GM12865 (cell line): ENCODE results near the gene OR6C70.
A peak's percentile ranks its signal among the peaks of the same experiment; 100 is the strongest.

Source experiments
- DNase-seq: peaks from one replicate; pipeline ENCODE4 v3.0.0; 2010; ENCODE audit warnings: low read depth
- H3K4me3 ChIP-seq: 2 replicates; pipeline ENCODE4 v1.5.1; 2011; ENCODE audit warnings: mild to moderate bottlenecking, low read depth, low read length, control low read depth
- CTCF ChIP-seq: IDR thresholded peaks from 2 replicates; pipeline ENCODE4 v1.5.1; 2011; ENCODE audit warnings: low read length, control low read depth, low read depth, inconsistent platforms; ENCODE audit not compliant: insufficient read depth; ENCODE audit errors: missing control alignments

Gene OR6C70

DNA sequence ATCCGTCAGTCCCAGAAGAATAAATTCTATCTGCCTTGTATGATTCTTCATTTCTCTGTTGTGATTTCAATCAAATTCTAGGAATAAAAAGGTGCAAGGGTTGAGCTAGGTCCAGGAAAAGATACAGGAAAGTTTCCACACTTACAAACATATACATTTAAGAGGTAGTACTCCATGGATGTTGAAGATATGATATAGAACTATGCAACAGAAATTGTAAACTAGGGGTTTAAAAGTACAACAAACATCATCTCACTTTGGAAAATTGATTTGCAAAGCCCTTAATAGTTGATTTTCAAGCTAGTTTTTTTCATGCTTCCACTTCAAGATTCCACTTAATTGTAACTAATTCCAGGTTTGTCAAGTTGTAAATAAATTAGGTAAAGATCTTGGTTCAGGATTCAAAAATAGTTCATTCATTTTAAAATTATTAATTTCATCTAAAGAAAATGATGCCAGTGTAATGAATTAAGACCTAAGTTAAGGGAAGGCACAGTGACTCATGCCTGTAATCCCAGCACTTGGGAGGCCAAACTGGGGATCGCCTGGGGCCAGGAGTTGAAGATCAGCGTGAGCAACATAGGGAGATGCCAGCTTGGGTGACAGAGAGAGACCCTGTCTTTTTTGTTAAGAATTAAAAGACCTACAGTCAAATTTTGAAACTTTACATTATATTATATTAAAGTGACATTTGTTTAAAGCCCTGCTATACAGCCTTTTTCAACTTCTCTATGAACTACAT is at the start of gene OR6C70:
TSS of gene OR6C70 (minus strand) at position 51 of the 742 bp plus-strand sequence. CDS start at position 51, 0 bp downstream.
- no peak within 1 kb of the TSS for H3K4me3 ChIP-seq
- DNase-seq: no peak
- no peak for TF ChIP-seq CTCF

GRCh38 chr12:55516391-55516790 is 46.5 kb upstream of the OR6C70 start:
- DNase-seq: no peak
- no peak overlapping the region for H3K4me3 ChIP-seq
- TF ChIP-seq CTCF: no peak

DNA sequence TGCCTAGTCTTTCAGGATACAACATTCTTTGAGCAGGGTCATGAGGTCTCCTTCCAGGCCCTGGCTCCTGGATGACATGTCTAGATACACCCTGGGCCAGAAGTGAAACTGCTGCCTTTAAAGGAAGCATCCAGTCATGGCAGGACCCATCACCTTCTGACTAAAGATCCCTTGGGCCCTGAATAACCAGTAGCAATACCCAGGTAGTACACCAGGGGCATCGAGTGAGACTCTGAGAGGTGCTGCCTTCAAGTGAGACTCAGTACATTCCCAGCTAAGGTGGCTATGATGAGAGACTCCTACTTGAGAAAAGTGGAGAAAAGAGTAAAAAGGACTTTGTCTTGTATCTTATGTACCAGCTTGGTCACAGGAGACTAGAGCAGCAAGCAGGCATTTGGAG is 45.8 kb upstream of the OR6C70 start:
- DNase-seq: peak; percentile 1
- peak; percentile 9 for TF ChIP-seq CTCF
- no peak overlapping the region for H3K4me3 ChIP-seq

DNA sequence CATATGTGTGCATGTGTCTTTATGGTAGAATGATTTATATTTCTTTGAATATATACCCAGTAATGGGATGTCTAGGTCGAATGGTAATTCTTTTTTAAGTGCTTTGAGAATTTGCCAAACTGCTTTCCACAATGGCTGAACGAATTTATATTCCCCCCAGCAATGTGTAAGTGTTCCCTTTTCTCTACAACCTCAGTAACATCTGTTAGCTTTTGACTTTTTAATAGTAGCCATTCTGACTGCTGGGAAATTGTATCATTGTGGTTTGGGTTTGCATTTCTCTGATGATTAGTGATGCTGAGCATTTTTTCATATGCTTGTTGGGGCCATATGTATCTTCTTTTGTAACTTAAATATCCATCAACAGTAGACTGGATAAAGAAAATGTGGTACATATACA is 31.7 kb upstream of the OR6C70 start:
- DNase-seq: no peak
- no peak overlapping the region for H3K4me3 ChIP-seq
- TF ChIP-seq CTCF: no peak

DNA sequence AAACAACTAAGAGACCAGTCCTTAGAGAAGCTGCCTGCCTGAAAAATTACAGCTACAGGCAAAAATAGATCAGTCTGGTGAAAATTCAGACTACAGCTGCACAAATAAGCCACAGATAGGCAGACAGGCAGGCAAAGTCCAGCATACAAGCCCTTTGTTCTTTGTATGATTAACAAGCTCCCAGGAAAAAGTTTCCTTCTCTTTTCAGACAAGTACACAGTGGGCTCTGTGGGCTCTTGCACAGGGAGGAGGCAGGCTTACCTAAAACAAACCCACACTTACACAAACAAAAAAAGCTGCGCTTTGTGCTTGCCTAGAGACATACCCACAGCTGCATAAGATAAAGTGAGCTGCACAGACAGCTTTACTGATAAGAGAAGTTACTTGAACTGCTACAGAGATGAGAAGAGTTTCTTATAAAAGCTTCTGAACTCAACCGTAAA is 29.9 kb upstream of the OR6C70 start:
- DNase-seq: no peak
- no peak overlapping the region for H3K4me3 ChIP-seq
- TF ChIP-seq CTCF: no peak

GRCh38 chr12:55499231-55499630 is 29.3 kb upstream of the OR6C70 start:
- no peak overlapping the region for H3K4me3 ChIP-seq
- no peak for TF ChIP-seq CTCF
- DNase-seq: no peak

GRCh38 chr12:55495490-55495889 is 25.6 kb upstream of the OR6C70 start:
- TF ChIP-seq CTCF: no peak
- no peak for DNase-seq
- no peak overlapping the region for H3K4me3 ChIP-seq
